DMS153 treated with DMSO at 0.1 percent for 48 hours (cell line): ENCODE results near the gene CPSF4L.

ENCODE experiments used
- DNase-seq: peaks from one replicate; lab custom pipeline; 2025; ENCODE audit not compliant: unreplicated experiment; lab: John Stamatoyannopoulos, UW

The CPSF4L gene

GRCh38 chr17:73290399-73291259 is 28.9 kb upstream of the CPSF4L start:
- DNase-seq: no peak

- no peak for DNase-seq
Measured at GRCh38 chr17:73289549-73290254, 28.0 kb upstream of the CPSF4L start.

GRCh38 chr17:73288534-73289302 is 27.0 kb upstream of the CPSF4L start:
- DNase-seq: no peak

GRCh38 chr17:73286863-73287296 is 25.2 kb upstream of the CPSF4L start:
- no peak for DNase-seq

GRCh38 chr17:73285916-73286862 is 24.5 kb upstream of the CPSF4L start:
- no peak for DNase-seq

- no peak for DNase-seq
Measured at GRCh38 chr17:73285603-73285908, 23.9 kb upstream of the CPSF4L start.

- no peak for DNase-seq
Measured at GRCh38 chr17:73284906-73285602, 23.4 kb upstream of the CPSF4L start.

GRCh38 chr17:73284354-73284753 is 22.7 kb upstream of the CPSF4L start:
- DNase-seq: no peak

- DNase-seq: no peak
Measured at GRCh38 chr17:73283841-73284282, 22.2 kb upstream of the CPSF4L start.

GRCh38 chr17:73283250-73283649 is 21.6 kb upstream of the CPSF4L start:
- no peak for DNase-seq

- no peak for DNase-seq
Measured at GRCh38 chr17:73282629-73283028, 20.9 kb upstream of the CPSF4L start.

- DNase-seq: no peak
Measured at GRCh38 chr17:73281928-73282327, 20.2 kb upstream of the CPSF4L start.

GRCh38 chr17:73280191-73280590 is 18.5 kb upstream of the CPSF4L start:
- no peak for DNase-seq

GRCh38 chr17:73279704-73280103 is 18.0 kb upstream of the CPSF4L start:
- no peak for DNase-seq

- DNase-seq: peak; percentile 60
Measured at GRCh38 chr17:73278465-73279453, 17.1 kb upstream of the CPSF4L start.

GRCh38 chr17:73278049-73278464 is 16.4 kb upstream of the CPSF4L start:
- DNase-seq: no peak

- no peak for DNase-seq
Measured at GRCh38 chr17:73274490-73274889, 12.8 kb upstream of the CPSF4L start.

GRCh38 chr17:73272906-73273218 is 11.2 kb upstream of the CPSF4L start:
- DNase-seq: no peak

- DNase-seq: no peak
Measured at GRCh38 chr17:73271072-73271471, 9.4 kb upstream of the CPSF4L start.
